IgD-negative memory B cell (primary cell): ENCODE results near the gene C12orf76. TPM values are rescaled to one million over a fixed set of nuclear protein-coding genes. Genes with fewer than 3 reads are reported as not detected.

ENCODE experiments used
- H3K27ac Mint-ChIP-seq, 3 donors: one replicate each; pipeline ENCODE4 v1.8.0; 2020 to 2022; ENCODE audit warnings: mild to moderate bottlenecking in 3 of 3, mixed read lengths in 3 of 3, moderate library complexity in 1 of 3
- H3K27me3 Mint-ChIP-seq: one replicate; pipeline ENCODE4 v1.8.0; 2021; ENCODE audit warnings: mixed read lengths
- H3K36me3 Mint-ChIP-seq: one replicate; pipeline ENCODE4 v1.8.0; 2020; ENCODE audit warnings: mild to moderate bottlenecking, mixed read lengths
- H3K4me1 Mint-ChIP-seq, 3 donors: one replicate each; pipeline ENCODE4 v1.8.0; 2020 to 2022; ENCODE audit warnings: mixed read lengths in 3 of 3, mild to moderate bottlenecking in 1 of 3
- H3K4me3 Mint-ChIP-seq, 4 donors: one replicate each; pipeline ENCODE4 v1.8.0; 2020 to 2022; ENCODE audit warnings: mild to moderate bottlenecking in 4 of 4, mixed read lengths in 4 of 4, moderate library complexity in 3 of 4
- H3K9me3 Mint-ChIP-seq, 3 donors: one replicate each; pipeline ENCODE4 v1.8.0; 2020 to 2021; ENCODE audit warnings: mixed read lengths in 3 of 3, mild to moderate bottlenecking in 1 of 3
- polyA plus RNA-seq: library from polyadenylated mRNA; unstranded; fragments of 300-500 nt; fragmentation: Illumina TruSeq; gene quantifications from one replicate; pipeline ENCODE4 v1.2.3, GENCODE V29; 2021

C12orf76 gene
- polyA plus RNA-seq, 1 donor from 2014 or later: 14.1 TPM

DNA sequence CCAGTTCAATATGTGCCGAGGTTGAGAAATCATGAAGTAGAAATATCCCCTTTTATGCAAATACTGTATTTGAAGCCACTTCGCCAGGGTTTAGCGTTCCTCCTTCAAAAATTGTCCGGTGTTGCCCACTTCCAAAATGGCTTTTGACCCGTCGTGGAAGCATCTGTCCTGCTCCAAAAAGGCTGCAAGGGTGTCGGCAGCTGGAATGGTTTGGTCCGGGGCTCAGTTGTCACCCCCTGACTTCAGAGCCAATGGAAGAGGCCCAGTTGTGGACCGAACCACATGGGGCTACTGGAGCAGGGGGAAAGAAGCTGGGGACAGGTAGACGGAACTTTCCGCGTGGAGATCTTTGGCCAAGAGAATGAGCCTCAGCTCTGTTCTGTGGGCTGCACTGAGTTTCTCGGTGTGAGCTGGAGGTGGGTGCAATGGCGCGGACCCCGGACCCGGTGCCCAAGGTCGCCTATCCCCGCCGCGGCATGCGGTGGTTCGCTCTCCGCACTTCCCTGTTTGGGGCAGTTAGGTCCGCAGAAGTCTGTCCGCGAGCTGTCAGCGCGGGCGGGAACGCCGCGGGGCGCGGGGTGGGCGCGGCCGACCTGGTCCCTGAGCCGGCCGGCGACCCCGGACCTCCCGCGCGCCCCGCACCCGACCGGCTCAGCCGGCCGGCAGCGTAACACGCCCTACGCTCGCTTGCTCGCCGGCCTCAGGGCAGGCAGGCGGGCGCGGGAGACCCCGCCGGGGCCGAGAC, 49.2 kb downstream of the C12orf76 start, which contains the start of gene ANKRD13A:
ANKRD13A (plus strand) TSS at position 527 of the 745 bp plus-strand sequence. CDS start 259 bp downstream, outside the sequence.
- Mint-ChIP-seq H3K9me3 (no peaks in the 10 kb centered on the region), H3K4me1 (peaks cover 47 to 55% (median 49%) of the 10 kb centered on the region in 3 donors), H3K4me3 (peak within 1 kb of the TSS; percentile 97 to 100 (median 98)), H3K27me3 (no peaks in the 10 kb centered on the region), H3K27ac (peak within 1 kb of the TSS; percentile 94 to 100 (median 98)), H3K36me3 (peaks cover 6% of the 10 kb centered on the region)

DNA sequence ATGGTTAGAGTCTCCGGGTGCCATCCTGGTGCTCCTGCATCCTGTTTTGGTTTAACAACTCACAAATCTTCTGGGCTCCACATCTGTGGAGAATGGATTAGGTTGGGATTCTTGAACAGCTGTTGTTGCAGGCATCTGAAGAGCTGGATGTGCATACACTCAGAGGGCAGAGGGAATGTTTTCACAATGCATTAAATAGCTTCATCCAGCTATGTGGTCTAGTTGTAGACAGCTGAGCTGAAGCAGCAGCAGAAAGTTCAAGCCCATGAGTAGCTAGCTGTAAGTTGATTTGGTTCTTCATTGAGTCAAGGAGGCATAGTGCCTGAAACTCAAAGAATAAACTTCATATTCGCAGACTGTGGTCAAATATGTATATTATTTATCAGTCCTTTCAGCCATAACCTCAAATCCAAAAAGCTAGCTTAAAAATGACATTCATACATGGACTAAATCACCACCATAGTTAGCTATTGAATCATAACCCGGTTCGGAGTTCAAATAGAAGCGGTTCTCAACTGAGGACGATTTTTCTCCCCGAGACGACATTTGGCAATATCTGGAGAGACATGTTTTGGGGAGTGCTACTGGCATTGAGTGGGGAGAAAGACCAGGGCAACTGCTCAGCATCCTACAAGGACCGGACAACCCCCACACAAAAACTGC, 50.0 kb downstream of the C12orf76 start:
- Mint-ChIP-seq H3K4me1 (peaks cover 48 to 53% (median 49%) of the 10 kb centered on the region in 3 donors), H3K27ac (peak overlapping the region; percentile 86 to 100 (median 98)), H3K4me3 (peak overlapping the region; percentile 92 to 99 (median 94)), H3K9me3 (no peaks in the 10 kb centered on the region), H3K27me3 (no peaks in the 10 kb centered on the region), H3K36me3 (peaks cover 6% of the 10 kb centered on the region)

DNA sequence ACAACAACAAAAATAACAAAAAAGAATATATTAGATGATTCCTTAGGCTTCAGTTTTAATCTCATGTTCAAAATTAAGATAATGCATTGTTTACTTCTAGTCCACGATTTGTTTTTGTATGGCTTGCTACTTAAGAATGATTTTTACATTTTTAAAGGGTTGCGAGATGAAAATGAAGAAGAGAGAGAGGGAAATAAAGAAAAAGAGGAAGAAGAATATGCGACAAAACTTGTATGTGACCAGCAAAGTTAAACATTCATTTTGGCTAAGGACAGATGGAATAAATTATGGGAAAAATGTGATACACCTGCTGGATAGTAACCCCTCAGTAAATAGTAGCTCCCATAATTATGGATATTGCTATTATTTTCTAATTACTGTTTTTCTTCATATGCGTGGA, 50.9 kb downstream of the C12orf76 start:
- Mint-ChIP-seq H3K4me3 (peak overlapping the region; percentile 81 to 99 (median 92)), H3K36me3 (peaks cover 1% of the 10 kb centered on the region), H3K4me1 (peaks cover 44 to 46% (median 46%) of the 10 kb centered on the region in 3 donors), H3K27ac (peak overlapping the region in 2 of 3 donors; percentile 33 to 86), H3K27me3 (no peaks in the 10 kb centered on the region), H3K9me3 (no peaks in the 10 kb centered on the region)

DNA sequence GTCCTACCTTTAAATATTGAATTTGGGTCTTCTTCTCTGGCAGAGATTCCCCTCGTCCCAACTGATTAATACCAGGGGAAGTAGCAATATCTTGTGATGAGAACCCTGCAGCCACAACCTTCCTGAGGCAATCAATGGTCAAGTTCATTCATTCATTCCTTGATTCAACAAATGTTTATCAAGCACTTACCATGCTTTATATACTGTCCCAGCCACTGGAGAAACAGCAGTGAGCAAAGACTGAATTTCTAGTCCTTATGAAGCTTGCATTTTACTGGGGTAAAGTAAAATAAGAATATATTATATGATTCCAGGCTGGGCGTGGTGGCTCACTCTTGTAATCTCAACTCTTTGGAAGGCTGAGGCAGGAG, 51.9 kb downstream of the C12orf76 start:
- peaks cover 44 to 46% (median 45%) of the 10 kb centered on the region in 3 donors for H3K4me1 Mint-ChIP-seq
- H3K36me3 Mint-ChIP-seq: peaks cover 1% of the 10 kb centered on the region
- H3K4me3 Mint-ChIP-seq: peak overlapping the region; percentile 92 to 99 (median 95)
- peak overlapping the region; percentile 86 to 97 (median 92) for H3K27ac Mint-ChIP-seq
- no peaks in the 10 kb centered on the region for H3K27me3 Mint-ChIP-seq
- no peaks in the 10 kb centered on the region for H3K9me3 Mint-ChIP-seq

DNA sequence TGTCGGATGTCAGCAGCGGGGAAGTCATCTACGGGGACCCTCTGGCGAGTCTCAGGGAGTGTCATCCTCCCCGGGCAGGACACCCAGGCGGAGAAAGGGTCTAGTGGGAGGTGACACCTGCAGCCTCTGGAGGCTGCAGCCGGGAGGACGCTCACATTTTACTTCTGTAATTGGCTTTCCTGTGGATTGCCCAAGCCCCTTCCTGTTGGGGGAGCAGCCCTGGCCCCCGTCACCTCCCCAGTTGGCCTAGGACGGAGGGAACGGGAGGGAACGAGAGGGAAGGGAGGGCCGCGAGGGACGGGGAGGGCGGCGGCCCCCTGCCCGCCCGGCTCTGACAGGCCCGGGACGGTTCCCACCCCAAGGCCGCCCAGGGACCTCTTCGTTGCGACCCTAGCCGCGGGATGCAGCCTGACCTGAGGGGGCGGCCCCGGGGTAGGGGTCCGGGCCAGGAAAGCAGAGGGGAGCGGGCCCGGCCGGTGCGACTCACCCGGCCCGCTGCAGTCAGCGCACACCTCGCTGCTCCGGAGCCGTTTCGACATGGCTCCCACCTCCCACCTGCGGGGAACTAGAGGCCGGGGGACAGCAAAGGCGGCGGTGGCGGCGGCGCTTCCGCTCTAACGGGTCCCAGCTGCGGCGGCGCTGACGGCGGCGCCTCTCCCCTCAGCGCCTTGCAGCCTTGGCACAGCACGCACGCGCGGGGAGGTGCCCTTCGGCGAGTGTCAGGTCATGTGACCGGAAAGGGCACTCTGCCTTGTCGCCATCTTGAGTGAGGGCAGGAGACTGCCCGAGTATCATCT, 52.4 kb downstream of the C12orf76 start, which contains the start of gene GIT2:
GIT2 (minus strand) TSS at position 683 of the 797 bp plus-strand sequence; CDS start at position 539, 144 bp downstream.
- no peaks in the 10 kb centered on the region for H3K27me3 Mint-ChIP-seq
- H3K4me1 Mint-ChIP-seq: peaks cover 45 to 46% (median 45%) of the 10 kb centered on the region in 3 donors
- H3K4me3 Mint-ChIP-seq: peak within 1 kb of the TSS; percentile 92 to 99 (median 98)
- peak within 1 kb of the TSS; percentile 86 to 97 (median 97) for H3K27ac Mint-ChIP-seq
- H3K36me3 Mint-ChIP-seq: no peaks in the 10 kb centered on the region
- H3K9me3 Mint-ChIP-seq: no peaks in the 10 kb centered on the region

DNA sequence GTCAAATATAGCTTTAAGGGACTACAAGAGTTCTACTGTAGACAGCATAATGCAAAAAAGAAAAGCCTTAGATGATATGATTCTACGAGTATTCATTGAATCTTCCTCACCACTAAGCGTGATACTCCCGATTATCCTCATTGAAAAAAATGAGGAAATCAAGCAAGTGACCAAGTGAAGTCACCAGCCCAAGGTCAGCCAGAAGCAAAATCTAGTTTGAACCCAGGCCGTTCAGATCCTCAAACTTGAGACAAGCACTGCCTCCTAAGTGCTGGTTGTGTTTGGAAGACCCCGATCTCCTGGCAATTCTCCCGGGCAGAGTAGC, 53.0 kb downstream of the C12orf76 start:
- H3K27ac Mint-ChIP-seq: peak overlapping the region; percentile 86 to 97 (median 97)
- no peaks in the 10 kb centered on the region for H3K9me3 Mint-ChIP-seq
- H3K27me3 Mint-ChIP-seq: no peaks in the 10 kb centered on the region
- peaks cover 2% of the 10 kb centered on the region for H3K36me3 Mint-ChIP-seq
- peaks cover 44 to 49% (median 45%) of the 10 kb centered on the region in 3 donors for H3K4me1 Mint-ChIP-seq
- peak overlapping the region; percentile 92 to 99 (median 95) for H3K4me3 Mint-ChIP-seq

DNA sequence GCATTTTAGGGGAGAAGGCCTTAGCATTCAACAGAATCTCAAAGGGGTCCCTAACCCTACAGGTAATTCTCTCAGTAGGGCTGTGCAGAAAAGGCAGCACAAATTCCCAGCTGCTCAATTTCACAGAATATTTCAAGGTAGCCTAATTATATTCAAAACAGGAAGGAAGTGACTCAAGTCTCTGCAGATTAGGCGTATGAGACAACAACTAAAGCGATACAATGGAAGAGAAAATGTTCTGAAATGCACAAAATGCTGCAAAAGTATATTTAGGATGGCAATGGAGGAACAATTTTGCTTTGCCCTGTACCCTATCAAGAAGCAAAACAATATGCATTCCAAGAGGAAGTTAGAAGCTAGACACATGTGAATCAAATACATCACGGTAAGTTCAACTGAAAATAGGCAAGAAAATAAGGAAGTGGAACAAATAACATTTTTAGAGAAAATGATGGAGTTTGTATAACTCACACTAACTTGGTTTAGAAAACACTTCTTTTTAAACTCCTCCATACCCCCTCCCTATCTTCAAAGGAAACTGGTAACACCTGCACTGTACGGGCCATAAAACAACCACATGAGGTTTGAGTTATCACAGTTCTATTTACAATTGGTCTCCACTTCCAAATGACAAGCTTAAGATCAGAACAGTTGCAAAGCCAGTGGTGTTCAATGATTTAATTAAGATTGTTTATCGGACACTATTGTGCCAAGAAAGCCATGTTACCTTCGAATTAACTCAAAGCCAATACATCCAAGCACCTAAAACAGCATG, 53.7 kb downstream of the C12orf76 start:
- Mint-ChIP-seq H3K4me1 (peaks cover 44 to 51% (median 47%) of the 10 kb centered on the region in 3 donors), H3K27ac (peak overlapping the region; percentile 86 to 97 (median 97)), H3K4me3 (peak overlapping the region; percentile 92 to 99 (median 95)), H3K27me3 (no peaks in the 10 kb centered on the region), H3K36me3 (peaks cover 2% of the 10 kb centered on the region), H3K9me3 (no peaks in the 10 kb centered on the region)

DNA sequence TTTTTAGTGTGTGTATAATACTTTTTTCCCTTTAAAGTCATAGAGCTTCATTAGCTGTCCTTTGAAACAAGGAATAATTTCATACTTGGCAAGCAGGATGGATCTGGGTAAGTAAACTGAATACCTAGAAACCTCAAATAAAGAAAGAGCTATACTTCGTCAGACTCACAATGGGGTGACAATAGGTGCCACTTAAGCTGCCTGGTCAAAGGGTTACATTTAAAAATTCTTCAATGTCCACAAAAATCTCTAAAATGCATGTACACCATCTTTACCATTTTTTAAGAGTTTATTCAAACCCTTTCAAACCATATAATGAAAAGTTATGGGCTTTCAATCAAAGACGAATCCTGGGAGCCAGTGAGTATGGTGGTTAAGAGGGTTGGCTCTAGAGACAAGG, 55.2 kb downstream of the C12orf76 start:
- Mint-ChIP-seq H3K27ac (peak overlapping the region in 1 of 3 donors; percentile 64), H3K4me3 (peak overlapping the region in 1 of 4 donors; percentile 44), H3K9me3 (no peaks in the 10 kb centered on the region), H3K4me1 (peaks cover 38 to 50% (median 40%) of the 10 kb centered on the region in 3 donors), H3K27me3 (no peaks in the 10 kb centered on the region), H3K36me3 (peaks cover 2% of the 10 kb centered on the region)

DNA sequence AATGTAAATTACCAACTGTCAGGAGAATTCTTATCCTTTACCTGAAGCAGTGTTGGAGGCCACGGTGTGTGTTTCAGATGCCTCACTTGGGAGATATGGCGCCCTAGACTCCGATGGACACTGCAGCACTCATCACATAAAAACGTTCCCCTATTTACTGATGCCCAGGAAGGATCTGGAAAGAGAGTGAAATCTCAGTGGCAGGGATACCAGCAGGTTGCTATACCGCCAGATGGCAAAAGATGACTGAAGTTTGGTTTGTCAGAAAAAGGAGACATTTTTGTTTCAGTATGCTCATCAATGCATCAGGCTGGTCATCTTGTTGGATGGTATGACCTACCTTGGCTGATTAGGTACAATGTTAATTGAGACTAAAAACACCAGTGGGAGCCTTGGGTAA, 56.7 kb downstream of the C12orf76 start:
- peaks cover 29 to 40% (median 31%) of the 10 kb centered on the region in 3 donors for H3K4me1 Mint-ChIP-seq

More for the DNA sequence above, 56.7 kb downstream of the C12orf76 start:
- Mint-ChIP-seq H3K9me3 (no peaks in the 10 kb centered on the region), H3K4me3 (peak overlapping the region in 2 of 4 donors; percentile 22 to 28), H3K36me3 (peaks cover 5% of the 10 kb centered on the region), H3K27ac (peak overlapping the region in 1 of 3 donors; percentile 85), H3K27me3 (no peaks in the 10 kb centered on the region)

Other genes starting within 250 kb of the C12orf76 start
- gene TRPV4, start 215.1 kb downstream of the C12orf76 start, polyA plus RNA-seq: not detected
- gene GLTP, start 168.0 kb downstream of the C12orf76 start, polyA plus RNA-seq: 47.8 TPM
- gene TCHP, start 148.2 kb downstream of the C12orf76 start, polyA plus RNA-seq: 12.5 TPM
- 93.4 TPM for gene GIT2, start 52.2 kb downstream of the C12orf76 start, polyA plus RNA-seq
- gene ANKRD13A, start 49.1 kb downstream of the C12orf76 start, polyA plus RNA-seq: 156 TPM
- 1.5 TPM for gene IFT81, start 75.8 kb upstream of the C12orf76 start, polyA plus RNA-seq
- gene ATP2A2, start 232.7 kb upstream of the C12orf76 start, polyA plus RNA-seq: 3.5 TPM